Measurements from ENCODE around the gene GASK1A. TPM values are rescaled to one million over a fixed set of nuclear protein-coding genes. Genes with fewer than 3 reads are reported as not detected.
"Not testable (repeated sequence)": the region's sequence is repeated elsewhere in the genome, so short reads cannot be mapped to it uniquely, and the experiment has no call there.

Gene GASK1A
- total RNA-seq, 1 donor from 2014 or later = 10.6 TPM

DNA sequence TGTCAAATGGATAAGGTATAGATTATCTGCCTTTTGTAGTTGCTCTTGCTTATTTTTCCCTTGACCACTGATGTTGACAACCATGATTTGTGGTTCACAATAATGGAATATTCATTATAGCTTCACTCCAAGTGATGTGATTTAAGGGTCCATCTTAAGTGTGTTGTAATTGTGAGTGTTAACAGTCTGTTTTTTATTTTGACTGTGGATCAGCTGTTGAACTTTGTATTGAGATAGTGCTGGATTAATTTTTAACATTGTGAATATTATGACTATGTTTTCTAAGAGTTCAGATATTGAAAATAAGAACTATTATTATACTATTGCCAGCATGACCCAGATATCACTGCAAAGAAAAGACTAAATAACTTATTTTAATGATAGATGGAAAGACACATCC, 8.6 kb upstream of the GASK1A start:
- H3K27ac ChIP-seq = no peak overlapping the region
- H3K27me3 ChIP-seq = no peaks in the 10 kb centered on the region
- no peak for DNase-seq (ENCODE audit: extremely low spot score in 2 of 2)
- H3K9me3 ChIP-seq = peaks cover 3% of the 10 kb centered on the region
- intact Hi-C loops (cut with DNase I) = no loop called here
- no peak overlapping the region for H3K4me3 ChIP-seq
- TF ChIP-seq, protein P1, sequence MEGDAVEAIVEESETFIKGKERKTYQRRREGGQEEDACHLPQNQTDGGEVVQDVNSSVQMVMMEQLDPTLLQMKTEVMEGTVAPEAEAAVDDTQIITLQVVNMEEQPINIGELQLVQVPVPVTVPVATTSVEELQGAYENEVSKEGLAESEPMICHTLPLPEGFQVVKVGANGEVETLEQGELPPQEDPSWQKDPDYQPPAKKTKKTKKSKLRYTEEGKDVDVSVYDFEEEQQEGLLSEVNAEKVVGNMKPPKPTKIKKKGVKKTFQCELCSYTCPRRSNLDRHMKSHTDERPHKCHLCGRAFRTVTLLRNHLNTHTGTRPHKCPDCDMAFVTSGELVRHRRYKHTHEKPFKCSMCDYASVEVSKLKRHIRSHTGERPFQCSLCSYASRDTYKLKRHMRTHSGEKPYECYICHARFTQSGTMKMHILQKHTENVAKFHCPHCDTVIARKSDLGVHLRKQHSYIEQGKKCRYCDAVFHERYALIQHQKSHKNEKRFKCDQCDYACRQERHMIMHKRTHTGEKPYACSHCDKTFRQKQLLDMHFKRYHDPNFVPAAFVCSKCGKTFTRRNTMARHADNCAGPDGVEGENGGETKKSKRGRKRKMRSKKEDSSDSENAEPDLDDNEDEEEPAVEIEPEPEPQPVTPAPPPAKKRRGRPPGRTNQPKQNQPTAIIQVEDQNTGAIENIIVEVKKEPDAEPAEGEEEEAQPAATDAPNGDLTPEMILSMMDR (IDR thresholded peaks at IDR 0.05) = no peak
- TF ChIP-seq POLR2AphosphoS5 (IDR thresholded peaks at IDR 0.05; ENCODE audit: insufficient read depth in 1 of 2, low read depth in 1 of 2) (no peak), POLR2A (IDR thresholded peaks at IDR 0.05) (no peak)
- no peaks in the 10 kb centered on the region for H3K4me1 ChIP-seq
- no peaks in the 10 kb centered on the region for H3K36me3 ChIP-seq

DNA sequence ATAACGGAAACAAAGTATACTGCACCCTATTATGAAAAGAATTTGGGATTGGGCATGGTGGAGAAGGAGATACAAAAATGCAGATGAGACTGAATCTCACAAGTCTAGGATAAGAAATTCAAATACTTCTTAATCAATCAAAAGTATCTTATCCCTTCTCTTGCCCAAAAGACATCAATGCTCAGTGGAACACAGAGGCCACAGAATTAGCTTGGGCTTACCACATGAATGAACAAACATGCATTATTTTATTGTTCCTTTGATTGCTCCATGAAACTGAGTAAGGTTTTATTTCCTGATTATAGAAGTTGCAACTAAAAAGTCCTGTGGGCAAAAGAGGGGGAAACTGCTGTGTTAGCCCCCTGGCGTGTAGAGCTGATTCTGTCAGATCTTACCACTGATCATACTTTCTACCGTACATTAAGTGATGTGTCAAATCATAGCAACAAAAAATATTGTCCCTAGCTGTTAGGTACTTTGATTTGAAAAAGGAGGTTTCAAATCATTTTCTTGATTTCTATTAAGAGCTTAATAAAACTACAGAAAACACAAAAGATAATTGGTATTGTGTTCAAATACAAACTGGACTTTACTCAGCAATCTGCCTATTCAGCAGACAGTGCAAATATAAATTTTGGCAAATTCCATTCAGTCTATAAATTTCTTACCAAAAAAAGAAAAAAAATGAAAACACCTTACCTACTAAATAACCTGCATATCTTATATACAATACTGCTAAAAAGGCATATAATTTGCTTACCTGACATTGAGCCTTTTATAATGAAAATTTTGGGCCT, 7.9 kb upstream of the GASK1A start:
- Histone ChIP-seq H3K36me3 (no peaks in the 10 kb centered on the region), H3K4me1 (no peaks in the 10 kb centered on the region), H3K27me3 (no peaks in the 10 kb centered on the region), H3K4me3 (no peak overlapping the region), H3K27ac (no peak overlapping the region), H3K9me3 (peaks cover 3% of the 10 kb centered on the region)
- intact Hi-C loops (cut with DNase I) = no loop called here
- TF ChIP-seq POLR2A (IDR thresholded peaks at IDR 0.05) = no peak
- no peak for TF ChIP-seq POLR2AphosphoS5 (IDR thresholded peaks at IDR 0.05; ENCODE audit: insufficient read depth in 1 of 2, low read depth in 1 of 2)
- TF ChIP-seq, protein P1 (IDR thresholded peaks at IDR 0.05) = no peak
- no peak for DNase-seq (ENCODE audit: extremely low spot score in 2 of 2)

DNA sequence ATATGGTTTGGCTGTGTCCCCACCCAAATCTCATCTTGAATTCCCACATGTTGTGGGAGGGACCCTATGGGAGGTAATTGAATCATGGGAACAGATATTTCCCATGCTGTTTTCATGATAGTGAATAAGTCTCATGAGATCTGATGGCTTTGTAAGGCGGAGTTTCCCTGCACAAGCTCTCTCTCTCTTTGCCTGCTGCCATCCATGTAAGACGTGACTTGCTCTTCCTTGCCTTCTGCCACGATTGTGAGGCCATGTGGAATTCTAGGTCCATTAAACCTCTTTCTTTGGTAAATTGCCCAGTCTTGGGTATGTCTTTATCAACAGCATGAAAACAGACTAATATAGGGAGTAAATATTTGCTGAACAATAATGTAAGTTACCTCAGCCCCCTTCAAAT, 4.2 kb upstream of the GASK1A start:
- intact Hi-C loops (cut with DNase I); H3K4me3 ChIP-seq; H3K36me3 ChIP-seq; H3K9me3 ChIP-seq; DNase-seq (ENCODE audit: extremely low spot score in 2 of 2); H3K27ac ChIP-seq; H3K27me3 ChIP-seq; H3K4me1 ChIP-seq: not testable (repeated sequence)

DNA sequence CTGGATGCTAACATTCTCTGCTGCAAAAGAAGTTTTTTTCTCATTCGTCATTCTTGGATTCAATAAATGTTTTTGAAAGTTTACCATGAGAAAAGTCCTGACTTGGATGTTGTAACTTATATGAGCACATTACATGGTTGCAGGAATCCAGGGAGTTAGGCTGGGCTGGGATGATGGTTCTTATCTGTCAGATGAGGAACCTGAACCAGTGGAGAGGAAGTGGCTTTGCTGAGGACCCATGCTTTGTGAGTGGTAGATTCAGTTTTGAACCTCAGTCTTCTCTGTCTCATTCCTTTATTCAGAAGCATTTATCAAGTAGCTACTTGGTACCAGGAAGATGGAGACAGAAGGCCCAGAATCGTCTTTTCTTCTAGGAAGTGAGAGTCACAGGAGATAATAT, 3.7 kb upstream of the GASK1A start:
- peaks cover 5% of the 10 kb centered on the region for H3K4me1 ChIP-seq
- no peak for DNase-seq (ENCODE audit: extremely low spot score in 2 of 2)
- H3K36me3 ChIP-seq = no peaks in the 10 kb centered on the region
- peaks cover 3% of the 10 kb centered on the region for H3K9me3 ChIP-seq
- TF ChIP-seq POLR2AphosphoS5 (IDR thresholded peaks at IDR 0.05; ENCODE audit: insufficient read depth in 1 of 2, low read depth in 1 of 2) (no peak), POLR2A (IDR thresholded peaks at IDR 0.05) (no peak)
- TF ChIP-seq, protein P1 (IDR thresholded peaks at IDR 0.05) = no peak
- intact Hi-C loops (cut with DNase I) = no loop called here
- H3K27me3 ChIP-seq = no peaks in the 10 kb centered on the region
- no peak overlapping the region for H3K4me3 ChIP-seq
- H3K27ac ChIP-seq = no peak overlapping the region

DNA sequence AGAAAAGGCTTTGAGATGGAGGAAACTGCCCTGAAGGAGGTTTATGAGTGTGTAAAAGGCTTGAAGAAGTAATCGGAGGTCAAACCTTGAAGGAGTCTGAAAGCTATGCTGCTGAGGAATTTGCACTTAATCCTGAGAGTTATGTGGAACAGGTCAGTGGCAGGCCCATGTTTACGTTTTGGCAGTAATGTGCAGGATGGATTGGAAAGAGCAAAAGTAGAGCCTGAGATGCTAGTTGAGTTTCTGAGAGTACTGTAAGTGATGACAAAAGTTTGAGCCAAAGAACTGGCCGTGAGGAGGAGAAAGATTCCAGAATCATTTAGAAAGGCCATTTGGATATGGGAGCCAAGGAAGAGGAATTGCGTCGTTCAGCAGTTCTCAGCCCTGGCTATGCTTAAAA, 3.2 kb upstream of the GASK1A start:
- intact Hi-C loops (cut with DNase I) = no loop called here
- Histone ChIP-seq H3K4me1 (peaks cover 8% of the 10 kb centered on the region), H3K27ac (no peak overlapping the region), H3K9me3 (peaks cover 3% of the 10 kb centered on the region), H3K27me3 (no peaks in the 10 kb centered on the region), H3K36me3 (no peaks in the 10 kb centered on the region), H3K4me3 (no peak overlapping the region)
- TF ChIP-seq POLR2AphosphoS5 (IDR thresholded peaks at IDR 0.05; ENCODE audit: insufficient read depth in 1 of 2, low read depth in 1 of 2) (no peak), POLR2A (IDR thresholded peaks at IDR 0.05) (no peak)
- TF ChIP-seq, protein P1 (IDR thresholded peaks at IDR 0.05) = no peak
- no peak for DNase-seq (ENCODE audit: extremely low spot score in 2 of 2)

Measured in vagina (tissue), 2 donors.